EH (cell line): ENCODE data around the gene MRPL4.
A peak's percentile ranks its signal among the peaks of the same experiment; 100 is the strongest.

Experiments
- DNase-seq: peaks from one replicate; pipeline ENCODE4 v3.0.0-alpha.2; 2015; ENCODE audit warnings: low read depth

The MRPL4 gene

GRCh38 chr19:10289167-10289835 lies 37.3 kb downstream of the MRPL4 start:
- peak; percentile 79 for DNase-seq

- peak; percentile 65 for DNase-seq
Measured at GRCh38 chr19:10289836-10290356, 37.9 kb downstream of the MRPL4 start, which contains the start of gene ICAM5. Gene ICAM5 (plus strand): TSS chr19:10289952. CDS start chr19:10290044, 92 bp downstream.

DNA sequence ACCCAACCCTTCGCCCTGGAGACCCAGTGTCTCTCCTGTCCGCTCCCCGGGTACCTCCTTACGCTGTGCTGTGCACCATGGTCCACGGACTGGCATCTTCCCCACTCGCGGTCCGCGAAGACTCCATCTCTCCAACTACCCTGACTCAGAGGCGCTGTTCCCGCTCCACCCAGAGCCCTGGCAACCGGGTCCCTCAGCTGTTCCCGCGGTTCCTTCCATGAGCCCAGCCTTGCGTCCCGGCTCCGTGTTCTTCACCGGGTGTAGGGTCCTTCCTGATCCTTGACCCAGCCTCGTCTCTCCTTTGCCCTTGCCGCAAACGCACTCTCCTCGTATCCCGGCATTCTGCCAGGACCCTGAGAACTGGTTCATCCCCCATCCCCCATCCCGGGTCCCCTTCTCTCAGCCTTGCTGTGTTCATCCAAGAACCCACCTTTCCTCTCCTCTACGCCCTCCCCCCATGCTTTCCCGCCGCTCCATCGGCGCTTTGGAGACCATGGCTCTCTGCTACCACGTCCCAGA lies 38.4 kb downstream of the MRPL4 start:
- DNase-seq: peak; percentile 32

GRCh38 chr19:10290876-10291553 lies 39.0 kb downstream of the MRPL4 start:
- peak; percentile 78 for DNase-seq

DNA sequence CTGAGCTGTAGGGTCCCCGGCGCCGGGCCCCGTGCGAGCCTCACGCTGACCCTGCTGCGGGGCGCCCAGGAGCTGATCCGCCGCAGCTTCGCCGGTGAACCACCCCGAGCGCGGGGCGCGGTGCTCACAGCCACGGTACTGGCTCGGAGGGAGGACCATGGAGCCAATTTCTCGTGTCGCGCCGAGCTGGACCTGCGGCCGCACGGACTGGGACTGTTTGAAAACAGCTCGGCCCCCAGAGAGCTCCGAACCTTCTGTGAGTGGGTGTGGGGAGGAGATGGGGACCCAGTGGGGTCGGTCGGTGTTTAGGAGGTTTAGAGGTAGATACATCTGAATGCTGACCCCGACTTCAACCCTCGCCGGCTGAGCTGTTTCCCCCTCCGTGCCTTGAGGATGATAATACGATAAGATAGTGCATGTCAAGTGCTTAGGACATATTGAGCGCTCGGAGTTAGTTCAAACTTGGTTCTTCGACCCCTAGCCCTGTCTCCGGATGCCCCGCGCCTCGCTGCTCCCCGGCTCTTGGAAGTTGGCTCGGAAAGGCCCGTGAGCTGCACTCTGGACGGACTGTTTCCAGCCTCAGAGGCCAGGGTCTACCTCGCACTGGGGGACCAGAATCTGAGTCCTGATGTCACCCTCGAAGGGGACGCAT lies 39.7 kb downstream of the MRPL4 start:
- no peak for DNase-seq

DNA sequence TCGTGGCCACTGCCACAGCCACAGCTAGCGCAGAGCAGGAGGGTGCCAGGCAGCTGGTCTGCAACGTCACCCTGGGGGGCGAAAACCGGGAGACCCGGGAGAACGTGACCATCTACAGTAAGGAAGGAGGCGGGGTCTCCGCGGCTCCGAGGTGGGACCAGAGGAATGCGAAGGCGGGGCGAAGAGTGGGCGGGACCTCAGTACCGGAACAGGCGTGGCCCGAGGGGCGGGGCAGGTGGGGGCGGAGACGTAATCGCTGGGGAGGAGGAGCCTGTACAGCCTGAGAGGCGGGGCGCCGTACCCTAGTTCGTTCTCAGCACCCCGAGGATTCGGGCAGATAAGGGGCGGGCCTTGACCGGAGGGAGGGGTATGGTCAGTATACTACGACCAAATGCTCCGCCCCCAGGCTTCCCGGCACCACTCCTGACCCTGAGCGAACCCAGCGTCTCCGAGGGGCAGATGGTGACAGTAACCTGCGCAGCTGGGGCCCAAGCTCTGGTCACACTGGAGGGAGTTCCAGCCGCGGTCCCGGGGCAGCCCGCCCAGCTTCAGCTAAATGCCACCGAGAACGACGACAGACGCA lies 40.3 kb downstream of the MRPL4 start:
- DNase-seq: peak; percentile 87

GRCh38 chr19:10292789-10293636 lies 41.0 kb downstream of the MRPL4 start:
- no peak for DNase-seq

GRCh38 chr19:10293637-10294367 lies 41.8 kb downstream of the MRPL4 start:
- DNase-seq: no peak

- no peak for DNase-seq
Measured at GRCh38 chr19:10294368-10294697, 42.3 kb downstream of the MRPL4 start.

DNA sequence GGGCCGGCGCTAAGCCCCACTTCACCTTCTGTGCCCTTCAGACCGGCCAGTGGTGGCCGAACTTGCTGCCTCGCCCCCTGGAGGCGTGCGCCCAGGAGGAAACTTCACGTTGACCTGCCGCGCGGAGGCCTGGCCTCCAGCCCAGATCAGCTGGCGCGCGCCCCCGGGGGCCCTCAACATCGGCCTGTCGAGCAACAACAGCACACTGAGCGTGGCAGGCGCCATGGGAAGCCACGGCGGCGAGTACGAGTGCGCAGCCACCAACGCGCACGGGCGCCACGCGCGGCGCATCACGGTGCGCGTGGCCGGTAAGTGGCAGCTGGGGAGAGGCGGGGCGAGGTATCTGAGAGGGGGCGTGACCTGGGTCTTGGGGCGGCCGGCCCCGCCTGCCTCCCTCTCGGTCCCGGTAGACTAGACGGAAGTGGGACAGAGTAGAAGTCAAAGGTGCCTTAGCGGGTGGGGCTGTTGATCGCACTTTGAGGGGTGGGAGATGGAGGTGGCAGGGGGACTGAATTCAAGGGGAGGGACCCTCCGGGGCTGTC lies 43.4 kb downstream of the MRPL4 start:
- DNase-seq: no peak

- DNase-seq: no peak
Measured at GRCh38 chr19:10295847-10296591, 44.0 kb downstream of the MRPL4 start.

DNA sequence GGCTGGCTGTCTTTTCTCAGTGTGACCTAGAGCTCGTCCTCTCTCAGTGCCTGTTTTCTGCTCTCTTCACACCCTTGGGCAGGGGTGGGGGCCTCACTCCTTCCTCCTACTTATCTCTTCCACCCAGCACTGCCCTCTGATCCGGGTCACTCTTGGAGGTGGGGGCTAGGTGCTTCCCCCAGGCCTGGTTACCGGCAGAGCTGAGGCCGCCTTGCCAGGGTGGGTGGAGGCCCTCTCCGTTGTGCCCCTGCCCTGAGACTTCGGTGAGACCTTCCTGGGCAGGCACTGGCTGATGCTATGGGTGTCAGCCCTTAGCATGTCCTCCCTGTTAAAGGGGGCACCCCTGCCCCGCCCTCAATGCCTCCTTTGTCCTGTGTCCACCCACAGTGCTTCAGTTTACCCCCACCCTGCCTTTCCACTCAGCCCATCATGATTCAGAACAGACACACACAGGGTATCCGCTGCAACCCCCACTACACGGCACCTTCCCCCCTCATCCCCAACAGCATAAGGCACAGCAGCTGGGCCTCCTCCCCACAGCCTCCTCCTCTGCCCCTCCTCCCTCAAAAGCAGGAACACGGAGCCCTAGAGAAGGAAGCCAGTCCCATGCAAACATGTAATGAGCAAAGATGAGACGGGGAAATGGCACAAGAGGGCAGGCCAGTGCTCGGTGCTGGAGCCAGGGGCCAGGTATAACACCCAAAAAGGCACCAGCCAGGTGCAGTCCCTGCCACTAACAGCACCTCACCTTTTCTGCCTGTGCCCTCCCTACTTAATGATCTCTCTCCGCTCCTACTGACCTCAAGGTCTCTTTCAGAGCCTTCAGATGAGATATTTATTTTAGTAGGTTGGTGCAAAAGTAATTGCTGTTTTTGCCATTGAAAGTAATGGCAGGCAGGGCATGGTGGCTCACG lies 47.8 kb downstream of the MRPL4 start:
- peak; percentile 9 for DNase-seq

DNA sequence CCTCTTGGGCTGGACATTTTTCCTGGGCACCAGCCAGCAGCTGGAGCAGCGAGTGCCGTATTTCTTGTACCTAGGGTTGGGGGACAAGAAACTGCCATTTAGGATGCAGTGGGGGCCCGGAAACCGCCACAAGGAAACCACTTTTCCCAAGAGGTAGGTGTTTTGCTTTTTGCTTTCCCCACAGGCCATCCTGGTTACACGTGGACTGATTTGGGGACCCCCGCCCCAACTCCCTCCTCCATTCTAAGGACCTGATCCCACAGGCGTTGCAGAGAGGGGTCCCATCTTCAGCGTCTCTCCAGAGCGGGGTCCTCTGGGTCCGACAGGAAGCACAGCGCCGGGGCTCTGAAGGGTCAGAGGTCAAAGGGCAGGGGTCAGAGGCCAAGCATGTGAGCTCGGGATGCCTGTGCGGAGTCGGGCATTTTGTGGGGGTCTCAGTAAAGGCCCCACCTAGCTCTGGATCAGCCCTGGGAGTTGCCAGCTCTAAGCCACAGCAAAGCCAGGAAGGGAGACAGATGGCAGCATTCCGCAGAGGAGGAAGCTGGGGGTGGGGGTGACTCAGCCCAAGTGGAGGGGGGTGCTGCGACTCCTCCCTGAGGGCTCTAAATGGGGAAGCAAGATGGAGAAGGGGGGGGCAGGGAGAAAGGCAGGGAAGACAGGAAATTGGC lies 53.3 kb downstream of the MRPL4 start:
- peak; percentile 70 for DNase-seq

DNA sequence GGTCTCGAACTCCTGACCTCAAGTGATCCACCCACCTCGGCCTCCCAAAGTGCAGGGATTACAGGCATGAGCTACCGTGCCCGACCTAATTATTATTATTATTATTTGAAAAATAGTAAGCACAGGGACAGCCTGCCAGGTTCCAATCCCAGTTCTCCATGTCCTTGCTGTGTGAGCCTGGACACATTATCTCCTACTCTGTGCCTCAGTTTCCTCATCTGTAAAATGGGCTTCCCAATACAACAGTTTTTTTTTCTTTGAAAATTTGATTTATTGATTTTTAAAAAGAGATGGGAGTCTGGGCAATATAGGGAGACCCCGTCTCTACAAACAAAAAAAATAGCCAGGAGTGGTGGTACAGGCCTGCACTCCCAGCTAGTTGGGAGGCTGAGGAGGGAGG lies 54.3 kb downstream of the MRPL4 start:
- no peak for DNase-seq

DNA sequence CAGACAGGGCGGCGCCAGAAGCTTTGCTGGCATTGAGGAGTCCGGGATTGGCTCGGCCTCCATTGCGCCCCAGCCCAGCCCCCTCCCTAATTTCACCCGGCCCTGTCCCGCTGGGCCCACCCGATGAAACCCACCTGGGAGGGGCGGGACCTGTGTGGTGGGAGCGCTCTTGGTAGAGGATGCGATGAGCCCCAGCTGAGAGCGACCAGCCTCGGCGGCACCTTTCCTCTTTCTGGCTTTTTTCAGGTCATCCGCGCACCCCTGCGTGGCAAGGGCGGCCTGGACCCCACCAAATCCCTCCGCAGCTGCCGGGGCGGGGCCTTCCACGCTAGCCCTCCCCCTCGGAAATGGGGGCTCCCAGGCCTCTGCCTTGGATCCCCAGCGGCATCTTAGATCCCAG lies 57.4 kb downstream of the MRPL4 start, which contains the start of gene ZGLP1:
ZGLP1 (minus strand) TSS at position 393 of the 400 bp plus-strand sequence.
- DNase-seq: no peak
